ENCODE results near the gene ENO3.

Gene ENO3

DNA sequence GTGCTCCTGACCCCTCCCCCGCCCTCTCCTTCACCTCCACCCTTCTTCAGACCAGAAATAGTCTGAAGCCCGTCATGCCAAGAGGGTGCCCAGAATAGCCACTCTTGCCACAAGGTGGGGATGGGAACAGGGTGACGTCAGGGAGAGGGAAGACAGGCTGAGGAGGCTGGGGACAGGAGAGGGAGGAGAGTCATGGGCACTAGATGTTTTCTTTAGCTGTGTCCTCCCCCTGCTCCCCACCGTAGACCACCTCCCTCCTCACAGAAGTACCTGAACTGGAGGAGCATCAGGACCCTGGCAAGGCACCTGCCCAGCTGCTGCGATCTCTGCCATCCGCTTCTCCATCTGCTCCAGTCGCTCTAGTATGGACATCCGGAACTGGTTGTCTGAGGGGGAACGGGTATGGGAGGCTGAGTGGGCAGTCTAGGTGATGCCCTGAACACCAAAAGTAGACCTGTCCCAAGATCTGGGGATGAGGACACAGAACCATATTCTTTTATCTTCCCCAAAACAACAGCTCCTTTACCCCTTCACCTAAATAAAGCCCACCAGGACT, 23.3 kb downstream of the ENO3 start:
- Mint-ChIP-seq H3K27me3 (no peaks in the 10 kb centered on the region), H3K4me1 (peaks cover 11% of the 10 kb centered on the region), H3K36me3 (ENCODE audit: insufficient read depth) (peaks cover 33% of the 10 kb centered on the region), H3K27ac (ENCODE audit: low read depth) (no peak overlapping the region), H3K4me3 (no peak overlapping the region), H3K9me3 (no peaks in the 10 kb centered on the region)
- DNase-seq (ENCODE audit: low spot score in 2 of 2) (no peak), ATAC-seq (replicated peaks; ENCODE audit: extremely low read depth, poor library complexity, severe bottlenecking) (no peak)

DNA sequence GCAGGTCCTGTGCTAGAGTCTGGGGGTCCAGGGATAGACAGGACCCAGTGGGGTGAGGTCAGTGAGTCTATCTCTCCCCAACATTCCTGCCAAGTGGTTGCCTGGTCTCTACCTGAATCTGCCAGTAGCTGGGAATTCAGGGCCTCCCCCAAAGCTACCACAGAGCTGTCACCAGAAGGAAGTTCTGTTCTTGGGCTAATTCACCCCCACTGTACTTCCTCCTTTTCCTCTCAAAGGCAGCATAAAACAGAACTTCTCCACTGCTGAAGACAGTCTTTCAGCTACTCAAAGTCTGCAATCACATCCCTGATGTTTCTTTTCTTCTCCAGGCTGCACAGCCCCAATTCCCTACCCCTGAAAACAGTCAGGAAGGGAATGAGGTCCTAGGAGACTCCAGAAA, 27.8 kb downstream of the ENO3 start:
- H3K9me3 Mint-ChIP-seq = no peaks in the 10 kb centered on the region

DNA sequence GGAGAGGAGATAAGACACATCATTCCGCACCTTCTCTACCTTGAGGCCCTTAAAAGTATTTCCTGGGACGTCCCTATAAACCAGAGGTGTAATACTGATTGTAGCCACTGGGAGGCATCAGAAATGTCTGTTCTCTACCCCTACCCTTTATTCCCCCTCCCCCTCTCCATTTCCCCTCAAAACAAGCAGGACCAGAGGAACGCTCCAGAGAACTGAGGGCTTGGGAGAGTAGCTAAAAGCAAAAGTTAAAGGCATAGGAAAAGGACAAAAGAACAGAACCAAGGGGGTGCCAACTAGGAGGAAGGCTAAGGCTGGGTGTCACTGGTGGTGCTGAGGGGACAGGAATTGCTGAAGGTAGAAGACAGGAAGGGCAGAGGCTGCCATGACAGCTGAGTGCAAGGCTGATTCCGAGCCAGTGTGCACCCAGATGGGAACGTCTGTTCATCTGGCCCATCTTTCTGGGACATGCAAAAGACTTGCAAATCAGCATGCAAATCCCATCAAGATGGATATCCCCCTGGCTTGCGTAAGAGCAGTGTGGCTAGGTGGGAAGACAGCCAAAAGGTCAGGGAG, 29.8 kb downstream of the ENO3 start:
- no peak overlapping the region for H3K4me3 Mint-ChIP-seq
- ATAC-seq (replicated peaks; ENCODE audit: extremely low read depth, poor library complexity, severe bottlenecking) (no peak), DNase-seq (ENCODE audit: low spot score in 2 of 2) (peak in 1 of 2 donors; percentile 41)
- peak overlapping the region; percentile 40 for H3K27ac Mint-ChIP-seq (ENCODE audit: low read depth)
- peaks cover 25% of the 10 kb centered on the region for H3K36me3 Mint-ChIP-seq (ENCODE audit: insufficient read depth)
- no peaks in the 10 kb centered on the region for H3K27me3 Mint-ChIP-seq
- H3K4me1 Mint-ChIP-seq = peaks cover 24% of the 10 kb centered on the region
- no peaks in the 10 kb centered on the region for H3K9me3 Mint-ChIP-seq

More for the DNA sequence above, 27.8 kb downstream of the ENO3 start:
- peaks cover 32% of the 10 kb centered on the region for H3K36me3 Mint-ChIP-seq (ENCODE audit: insufficient read depth)
- DNase-seq (ENCODE audit: low spot score in 2 of 2) (no peak), ATAC-seq (replicated peaks; ENCODE audit: extremely low read depth, poor library complexity, severe bottlenecking) (no peak)
- H3K27me3 Mint-ChIP-seq = no peaks in the 10 kb centered on the region
- H3K27ac Mint-ChIP-seq (ENCODE audit: low read depth) = peak overlapping the region; percentile 68
- H3K4me3 Mint-ChIP-seq = no peak overlapping the region
- H3K4me1 Mint-ChIP-seq = peaks cover 30% of the 10 kb centered on the region

DNA sequence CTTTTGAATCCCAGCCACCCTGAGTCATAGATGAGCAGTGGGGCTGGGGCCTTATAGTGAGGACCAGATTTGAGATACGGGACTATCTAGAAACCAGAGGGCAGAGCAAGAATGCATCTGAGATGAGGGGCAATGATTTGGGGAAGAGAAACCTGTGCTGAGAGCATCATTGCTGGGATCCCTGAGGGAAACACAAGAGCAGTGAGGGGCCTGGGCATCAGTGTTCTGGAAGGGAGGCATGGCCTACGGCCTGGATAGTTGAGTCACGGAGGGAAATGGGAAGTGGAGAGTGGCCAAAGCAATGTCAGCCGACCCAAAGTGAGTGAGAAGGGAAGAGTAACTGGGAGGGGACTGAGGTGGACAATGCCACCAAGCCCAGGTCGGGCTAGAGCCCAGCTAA, 31.4 kb downstream of the ENO3 start:
- no peak for DNase-seq (ENCODE audit: low spot score in 2 of 2)
- Mint-ChIP-seq H3K4me1 (peaks cover 37% of the 10 kb centered on the region), H3K27ac (ENCODE audit: low read depth) (no peak overlapping the region), H3K36me3 (ENCODE audit: insufficient read depth) (peaks cover 19% of the 10 kb centered on the region), H3K27me3 (no peaks in the 10 kb centered on the region), H3K9me3 (no peaks in the 10 kb centered on the region), H3K4me3 (no peak overlapping the region)
- no peak for ATAC-seq (replicated peaks; ENCODE audit: extremely low read depth, poor library complexity, severe bottlenecking)

DNA sequence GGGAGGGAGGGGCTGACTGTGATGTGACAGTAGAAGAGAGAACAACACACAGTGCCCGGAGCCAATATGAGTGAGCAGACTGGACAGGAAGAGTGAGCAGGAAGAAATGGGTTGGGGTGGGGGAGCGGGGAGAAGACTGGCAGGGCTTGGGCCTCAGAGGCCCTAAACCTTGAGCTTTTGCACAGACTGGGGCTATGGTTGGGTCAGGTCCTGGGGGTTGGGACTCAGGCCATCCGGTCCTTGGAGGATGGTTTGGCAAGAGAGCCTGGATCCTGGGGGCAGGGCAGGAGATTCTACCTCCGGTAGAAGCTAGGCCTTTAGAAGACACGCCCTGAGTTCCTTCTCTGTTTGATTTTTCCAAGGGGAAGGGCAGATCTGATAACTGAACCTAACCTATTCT, 35.5 kb downstream of the ENO3 start:
- Mint-ChIP-seq H3K4me1 (peaks cover 49% of the 10 kb centered on the region), H3K27ac (ENCODE audit: low read depth) (peak overlapping the region; percentile 88), H3K27me3 (no peaks in the 10 kb centered on the region), H3K4me3 (peak overlapping the region; percentile 91), H3K9me3 (no peaks in the 10 kb centered on the region), H3K36me3 (ENCODE audit: insufficient read depth) (peaks cover 9% of the 10 kb centered on the region)
- ATAC-seq (replicated peaks; ENCODE audit: extremely low read depth, poor library complexity, severe bottlenecking) = no peak
- DNase-seq (ENCODE audit: low spot score in 2 of 2) = no peak

DNA sequence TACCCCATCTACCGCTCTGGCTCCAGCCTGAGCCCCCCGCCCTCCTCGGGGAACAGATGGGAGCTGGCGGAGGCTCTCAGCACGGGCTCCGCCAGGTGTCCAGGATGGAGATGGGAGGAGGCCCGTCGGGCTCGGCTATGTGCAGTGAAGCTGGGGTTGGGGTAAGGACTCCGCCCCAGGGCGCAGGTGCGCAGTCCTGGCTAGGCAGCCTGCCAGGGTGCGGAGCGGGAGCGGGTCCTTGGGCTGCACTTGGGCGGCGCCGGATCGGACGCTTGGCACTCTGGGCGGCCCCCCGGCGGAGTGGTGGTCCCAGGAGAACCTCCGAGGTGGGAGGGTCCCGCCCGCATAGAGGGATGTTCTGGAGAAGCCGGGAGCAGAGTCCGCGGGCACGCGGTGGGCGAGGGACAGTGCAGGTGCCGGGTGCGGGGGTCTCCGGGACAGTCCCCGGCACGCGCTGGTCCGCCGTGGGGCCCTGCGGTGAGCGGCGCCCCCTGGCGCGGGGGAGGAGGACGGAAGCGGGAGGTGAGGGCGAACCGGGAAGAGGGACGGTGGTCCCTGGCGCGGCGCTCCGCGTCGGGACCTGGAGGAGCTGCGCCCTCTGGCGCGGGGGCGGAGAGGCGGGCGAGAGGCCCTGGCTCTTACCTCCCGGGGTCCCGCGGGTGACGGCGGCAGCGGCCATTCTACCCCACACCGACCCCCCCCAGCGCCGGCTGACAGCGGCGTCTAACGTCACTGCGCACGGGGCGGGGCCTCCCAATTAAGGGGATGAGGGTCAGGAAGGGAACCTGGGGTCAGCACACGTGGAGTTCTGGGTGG, 36.2 kb downstream of the ENO3 start, which contains the start of gene CAMTA2:
Gene CAMTA2, minus strand, starts transcription at position 725 of the 816 bp plus-strand sequence. CDS start 1,453 bp downstream, outside the sequence.
- Mint-ChIP-seq H3K27me3 (no peaks in the 10 kb centered on the region), H3K4me3 (peak within 1 kb of the TSS; percentile 91), H3K27ac (ENCODE audit: low read depth) (peak within 1 kb of the TSS; percentile 88), H3K36me3 (ENCODE audit: insufficient read depth) (peaks cover 8% of the 10 kb centered on the region), H3K9me3 (no peaks in the 10 kb centered on the region), H3K4me1 (peaks cover 43% of the 10 kb centered on the region)
- peak; percentile 69 to 72 for DNase-seq (ENCODE audit: low spot score in 2 of 2)
- ATAC-seq (replicated peaks; ENCODE audit: extremely low read depth, poor library complexity, severe bottlenecking) = peak; percentile 90

DNA sequence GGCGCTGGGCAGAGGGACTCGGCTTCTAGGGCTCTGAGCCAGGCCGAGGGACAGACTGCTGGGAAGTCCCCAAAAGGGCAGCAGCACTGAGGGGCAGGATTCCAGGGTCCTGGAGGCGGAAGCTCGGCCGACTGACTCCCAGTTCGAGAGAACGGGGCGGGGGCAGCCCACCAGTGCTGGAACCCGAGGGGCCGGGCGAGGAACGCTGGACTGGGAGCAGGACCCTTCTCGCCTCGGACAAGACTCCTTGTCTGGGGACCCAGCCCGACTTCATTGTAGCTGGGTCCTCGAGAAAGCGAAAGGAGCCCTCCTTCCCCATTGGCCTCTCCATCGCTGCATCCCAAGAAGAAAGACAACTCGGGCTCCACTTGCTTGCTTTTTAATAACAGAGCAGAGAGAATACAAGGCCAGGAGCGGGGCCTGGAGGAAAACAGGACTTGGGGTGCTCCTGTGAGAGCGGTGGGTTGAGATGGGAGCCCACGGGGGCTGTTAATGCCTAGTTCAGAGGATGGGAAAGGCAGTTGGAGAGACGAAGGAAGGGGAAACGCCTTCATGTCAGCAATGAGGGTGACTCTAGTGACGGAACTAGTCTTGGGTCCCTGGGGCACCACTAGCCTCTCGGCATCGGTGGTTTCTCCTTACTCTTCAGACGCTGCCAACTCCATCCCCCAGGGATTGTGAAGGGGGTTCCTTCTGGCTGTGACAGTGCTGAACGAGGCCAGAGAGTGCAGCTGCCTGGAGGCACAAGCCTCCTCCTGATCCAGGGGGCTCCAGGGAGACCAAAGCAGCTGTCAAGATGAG, 37.0 kb downstream of the ENO3 start:
- Mint-ChIP-seq H3K27ac (ENCODE audit: low read depth) (peak overlapping the region; percentile 88), H3K9me3 (no peaks in the 10 kb centered on the region), H3K4me3 (peak overlapping the region; percentile 91), H3K27me3 (no peaks in the 10 kb centered on the region), H3K4me1 (peaks cover 39% of the 10 kb centered on the region), H3K36me3 (ENCODE audit: insufficient read depth) (peaks cover 5% of the 10 kb centered on the region)
- ATAC-seq (replicated peaks; ENCODE audit: extremely low read depth, poor library complexity, severe bottlenecking) (peak; percentile 12), DNase-seq (ENCODE audit: low spot score in 2 of 2) (peak in 1 of 2 donors; percentile 16)

DNA sequence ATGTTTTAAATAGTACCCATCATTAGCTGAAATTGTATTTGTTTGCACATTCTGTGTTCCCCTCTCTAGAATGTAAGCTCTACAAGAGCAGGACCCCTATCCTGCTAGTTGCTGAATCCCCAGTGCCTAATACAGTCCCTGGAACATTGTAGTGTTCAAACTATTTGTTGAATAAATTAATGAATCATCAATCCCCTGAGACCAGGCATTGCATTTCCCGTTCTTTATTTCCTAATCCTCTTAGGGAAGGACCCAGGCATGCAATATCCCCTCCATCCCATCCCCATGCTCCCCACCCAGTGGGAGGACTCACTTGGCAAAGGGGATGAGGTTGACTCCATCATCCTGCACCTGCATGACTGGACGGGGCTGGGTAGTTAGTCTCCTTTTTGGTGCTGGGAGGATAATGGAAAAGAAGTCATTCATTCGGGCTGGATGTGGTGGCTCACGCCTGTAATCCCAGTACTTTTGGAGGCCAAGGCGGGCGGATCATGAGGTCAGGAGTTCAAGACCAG, 43.2 kb downstream of the ENO3 start:
- ATAC-seq (replicated peaks; ENCODE audit: extremely low read depth, poor library complexity, severe bottlenecking) (no peak), DNase-seq (ENCODE audit: low spot score in 2 of 2) (no peak)
- Mint-ChIP-seq H3K27ac (ENCODE audit: low read depth) (no peak overlapping the region), H3K27me3 (no peaks in the 10 kb centered on the region), H3K4me1 (peaks cover 30% of the 10 kb centered on the region), H3K9me3 (no peaks in the 10 kb centered on the region), H3K4me3 (no peak overlapping the region), H3K36me3 (ENCODE audit: insufficient read depth) (peaks cover 8% of the 10 kb centered on the region)

DNA sequence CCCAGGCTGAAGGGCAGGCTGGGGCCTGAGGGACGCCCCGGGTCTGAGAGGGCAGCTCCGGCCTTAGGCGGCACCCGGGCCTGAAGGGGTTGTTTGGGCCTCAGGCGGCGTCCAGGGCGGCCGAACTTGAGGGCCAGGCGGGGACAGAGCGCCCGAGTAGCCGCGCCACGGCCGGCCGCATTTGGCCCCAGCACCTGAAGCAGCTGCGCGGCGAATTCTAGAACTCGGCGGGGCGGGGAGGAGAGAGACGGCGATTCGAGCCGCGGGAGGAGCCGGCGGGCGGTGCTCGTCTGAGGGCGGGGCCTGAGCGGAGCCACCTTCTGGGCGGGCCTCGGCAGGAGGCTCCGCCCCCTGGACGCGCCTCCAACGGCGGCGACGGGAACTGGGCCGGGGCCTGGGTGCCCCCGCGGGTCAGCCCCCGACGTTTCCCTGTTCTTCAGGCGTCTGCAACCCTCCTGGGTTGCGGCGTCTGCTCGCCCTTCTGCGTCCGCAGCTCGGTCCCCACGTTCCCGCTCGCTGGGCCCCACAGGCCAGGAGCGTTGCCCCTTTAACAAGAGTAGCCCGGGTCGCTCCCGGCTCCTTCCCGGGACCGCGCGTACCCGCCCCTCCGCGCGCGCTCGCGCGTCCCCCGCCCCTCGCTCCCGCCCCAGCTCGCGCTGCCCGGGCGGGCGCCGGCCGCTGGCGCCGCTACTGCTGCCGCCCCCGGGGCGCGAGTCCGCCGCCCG, 46.5 kb downstream of the ENO3 start, which contains the start of the genes INCA1 and KIF1C:
Gene INCA1, minus strand, starts transcription at position 221 of the 725 bp plus-strand sequence. CDS start 3,085 bp downstream, outside the sequence.
Gene KIF1C, plus strand, starts transcription at position 649 of the 725 bp plus-strand sequence. CDS start 2,297 bp downstream, outside the sequence.
- H3K36me3 Mint-ChIP-seq (ENCODE audit: insufficient read depth) = peaks cover 11% of the 10 kb centered on the region
- DNase-seq (ENCODE audit: low spot score in 2 of 2) = peak; percentile 86
- no peaks in the 10 kb centered on the region for H3K27me3 Mint-ChIP-seq
- H3K9me3 Mint-ChIP-seq = no peaks in the 10 kb centered on the region
- H3K4me3 Mint-ChIP-seq = peak within 1 kb of the TSS; percentile 86
- H3K27ac Mint-ChIP-seq (ENCODE audit: low read depth) = peak within 1 kb of the TSS; percentile 82
- H3K4me1 Mint-ChIP-seq = peaks cover 39% of the 10 kb centered on the region
- peak; percentile 91 for ATAC-seq (replicated peaks; ENCODE audit: extremely low read depth, poor library complexity, severe bottlenecking)

DNA sequence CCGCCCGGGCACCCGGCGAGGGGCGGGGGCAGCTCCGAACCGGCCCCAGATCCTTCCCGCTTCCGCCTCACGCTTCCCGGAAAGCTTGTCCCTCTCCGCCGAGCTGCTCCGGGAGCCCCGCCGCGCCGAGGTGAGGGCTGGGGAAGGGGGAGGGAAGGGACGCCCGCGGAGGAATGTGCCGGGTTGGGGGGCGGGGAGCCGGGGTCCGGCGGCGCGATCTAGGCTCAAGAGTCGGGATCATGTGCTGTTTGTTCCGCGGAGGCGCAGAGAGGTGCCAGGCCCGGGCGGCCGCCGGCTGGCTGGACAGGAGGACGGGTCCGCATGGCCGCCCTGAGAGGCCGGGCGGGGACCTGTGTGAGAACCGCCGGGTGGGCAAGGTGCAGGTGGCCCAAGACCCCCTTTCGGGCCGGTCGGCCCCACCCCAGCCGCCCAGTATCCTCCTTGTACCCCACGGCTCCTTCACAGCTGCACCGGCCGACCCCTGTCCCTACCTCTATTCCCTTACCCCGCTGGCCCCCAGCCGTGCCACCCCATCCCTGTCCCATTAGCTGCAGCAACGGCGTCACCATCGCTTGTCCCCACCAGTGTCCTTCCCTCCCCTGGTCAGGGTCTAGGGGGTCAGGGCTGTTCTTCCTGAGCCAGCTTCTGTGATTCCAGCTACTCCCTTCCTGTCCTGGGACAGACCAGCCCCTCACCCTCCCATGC, 47.3 kb downstream of the ENO3 start:
- H3K9me3 Mint-ChIP-seq = no peaks in the 10 kb centered on the region
- DNase-seq (ENCODE audit: low spot score in 2 of 2) = no peak
- H3K36me3 Mint-ChIP-seq (ENCODE audit: insufficient read depth) = peaks cover 17% of the 10 kb centered on the region
- H3K27ac Mint-ChIP-seq (ENCODE audit: low read depth) = peak overlapping the region; percentile 82
- peaks cover 39% of the 10 kb centered on the region for H3K4me1 Mint-ChIP-seq
- H3K4me3 Mint-ChIP-seq = peak overlapping the region; percentile 86
- no peak for ATAC-seq (replicated peaks; ENCODE audit: extremely low read depth, poor library complexity, severe bottlenecking)
- H3K27me3 Mint-ChIP-seq = no peaks in the 10 kb centered on the region

DNA sequence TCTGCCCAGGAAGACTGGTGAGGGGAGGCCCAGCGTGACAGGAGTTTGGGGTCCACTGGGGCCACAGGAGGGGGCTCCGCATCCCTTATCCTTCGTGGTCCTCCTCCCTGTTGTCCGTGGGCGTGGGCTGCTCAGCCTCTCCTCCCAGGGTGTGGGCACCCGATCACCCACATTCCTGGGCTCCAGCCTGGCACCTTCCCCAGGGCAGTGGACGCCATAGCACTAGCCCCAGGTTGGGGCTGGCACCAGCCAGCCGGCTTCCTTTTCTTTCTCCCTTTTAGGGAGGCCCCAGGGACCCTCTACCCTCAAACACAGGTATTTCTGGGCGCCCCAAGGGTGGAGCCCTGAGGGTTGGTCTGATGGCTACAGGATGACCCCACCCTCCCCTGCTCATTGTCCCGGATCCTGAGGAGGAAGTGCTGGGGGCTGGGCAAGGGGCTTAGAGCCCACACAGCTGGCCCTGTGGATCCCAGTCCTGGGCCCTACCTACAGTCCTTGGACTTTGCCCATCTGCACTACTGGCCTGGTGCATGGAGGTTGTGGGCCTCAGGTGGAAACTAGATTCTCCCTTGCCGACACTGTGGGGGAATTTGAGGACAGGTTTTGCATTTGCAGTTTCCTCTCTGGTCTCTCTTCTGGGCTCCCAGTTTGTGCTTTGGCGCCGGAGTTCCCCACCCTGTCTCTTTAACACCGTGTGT, 48.0 kb downstream of the ENO3 start:
- Mint-ChIP-seq H3K4me3 (peak overlapping the region; percentile 86), H3K4me1 (peaks cover 39% of the 10 kb centered on the region), H3K36me3 (ENCODE audit: insufficient read depth) (peaks cover 20% of the 10 kb centered on the region), H3K27me3 (no peaks in the 10 kb centered on the region), H3K27ac (ENCODE audit: low read depth) (peak overlapping the region; percentile 82), H3K9me3 (no peaks in the 10 kb centered on the region)
- DNase-seq (ENCODE audit: low spot score in 2 of 2) = no peak
- no peak for ATAC-seq (replicated peaks; ENCODE audit: extremely low read depth, poor library complexity, severe bottlenecking)
